NCI-H2171 treated with DMSO at 0.1 percent for 48 hours (cell line): ENCODE measurements around the gene RPL41.

Experiments
- DNase-seq: peaks from one replicate; lab custom pipeline; 2025; lab: John Stamatoyannopoulos, UW

RPL41 gene

GRCh38 chr12:56127888-56128669 lies 11.6 kb downstream of the RPL41 start, which contains the start of gene ESYT1:
ESYT1 (plus strand) TSS chr12:56128267; CDS start chr12:56128320, 53 bp downstream.
- DNase-seq: peak; percentile 99

GRCh38 chr12:56128670-56129205 lies 12.3 kb downstream of the RPL41 start:
- DNase-seq: peak; percentile 34

GRCh38 chr12:56129206-56129941 lies 12.9 kb downstream of the RPL41 start:
- no peak for DNase-seq

DNA sequence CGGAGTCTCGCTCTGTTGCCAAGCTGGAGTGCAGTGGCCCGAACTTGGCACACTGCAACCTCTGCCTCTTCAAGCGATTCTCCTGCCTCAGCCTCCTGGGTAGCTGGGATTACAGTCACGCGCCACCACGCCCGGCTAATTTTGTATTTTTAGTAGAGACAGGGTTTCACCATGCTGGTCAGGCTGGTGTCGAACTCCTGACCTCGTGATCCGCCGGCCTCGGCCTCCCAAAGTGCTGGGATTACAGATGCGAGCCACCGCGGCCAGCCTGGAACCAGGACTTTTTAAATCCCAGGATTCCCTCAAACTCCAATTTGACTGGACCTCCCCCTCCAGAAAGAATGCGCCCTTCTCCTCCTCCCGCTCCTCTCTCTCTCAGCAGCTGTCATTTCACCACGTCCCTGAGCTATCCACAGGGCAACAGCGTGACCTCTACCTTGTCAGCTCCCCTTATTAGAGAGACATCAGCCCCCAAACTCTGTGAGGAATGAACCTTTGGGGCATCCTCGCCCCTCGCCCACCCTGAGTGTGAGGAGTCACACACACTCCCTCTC lies 13.6 kb downstream of the RPL41 start:
- DNase-seq: no peak

DNA sequence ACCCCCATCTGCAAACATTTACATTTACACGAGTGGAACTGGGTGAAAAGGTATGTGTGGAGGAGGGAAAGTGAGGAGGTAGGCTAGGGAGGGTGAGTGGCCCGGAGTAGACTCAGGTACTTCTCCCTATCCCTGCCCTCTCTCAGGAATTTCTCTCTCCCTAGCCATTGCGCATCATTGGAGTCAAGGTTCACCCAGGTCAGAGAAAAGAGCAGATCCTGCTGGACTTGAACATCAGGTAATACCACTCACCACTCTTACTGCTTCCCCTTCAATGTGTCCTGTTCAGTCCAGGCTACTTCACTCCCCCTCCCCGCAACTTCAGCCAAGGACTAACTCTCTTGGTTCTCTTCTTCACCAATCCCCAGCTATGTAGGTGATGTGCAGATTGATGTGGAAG lies 14.4 kb downstream of the RPL41 start:
- no peak for DNase-seq

GRCh38 chr12:56134897-56135296 lies 18.5 kb downstream of the RPL41 start:
- no peak for DNase-seq

GRCh38 chr12:56137853-56138571 lies 21.6 kb downstream of the RPL41 start:
- no peak for DNase-seq

DNA sequence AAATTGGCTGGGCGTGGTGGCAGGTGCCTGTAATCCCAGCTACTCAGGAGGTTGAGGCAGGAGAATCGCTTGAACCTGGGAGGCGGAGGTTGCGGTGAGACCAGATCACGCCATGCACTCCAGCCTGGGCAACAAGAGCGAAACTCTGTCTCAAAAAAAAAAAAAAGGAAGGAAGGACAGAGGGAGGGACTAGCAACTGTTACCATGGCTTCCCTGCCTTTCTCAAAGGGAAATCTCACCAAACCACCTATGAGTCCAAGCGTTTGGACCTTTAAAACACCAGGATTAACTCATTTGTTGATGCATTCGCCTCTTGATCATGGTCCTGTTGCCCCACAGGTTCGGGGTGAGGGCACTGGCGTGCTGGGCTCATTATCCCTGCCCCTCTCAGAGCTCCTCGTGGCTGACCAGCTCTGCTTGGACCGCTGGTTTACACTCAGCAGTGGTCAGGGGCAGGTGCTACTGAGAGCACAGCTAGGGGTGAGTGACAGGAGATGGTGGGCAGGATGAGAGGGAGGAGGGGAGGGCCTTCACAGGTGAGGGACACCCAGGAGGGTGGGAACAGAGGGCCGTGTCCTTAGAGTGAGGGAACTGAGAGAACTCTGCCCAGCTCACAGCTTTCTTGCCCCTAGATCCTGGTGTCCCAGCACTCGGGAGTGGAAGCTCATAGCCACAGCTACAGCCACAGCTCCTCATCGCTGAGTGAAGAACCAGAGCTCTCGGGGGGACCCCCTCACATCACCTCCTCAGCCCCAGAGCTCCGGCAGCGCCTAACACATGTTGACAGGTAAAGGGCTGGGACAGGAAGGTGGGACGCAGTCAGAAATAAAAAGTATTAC lies 25.7 kb downstream of the RPL41 start:
- DNase-seq: no peak

DNA sequence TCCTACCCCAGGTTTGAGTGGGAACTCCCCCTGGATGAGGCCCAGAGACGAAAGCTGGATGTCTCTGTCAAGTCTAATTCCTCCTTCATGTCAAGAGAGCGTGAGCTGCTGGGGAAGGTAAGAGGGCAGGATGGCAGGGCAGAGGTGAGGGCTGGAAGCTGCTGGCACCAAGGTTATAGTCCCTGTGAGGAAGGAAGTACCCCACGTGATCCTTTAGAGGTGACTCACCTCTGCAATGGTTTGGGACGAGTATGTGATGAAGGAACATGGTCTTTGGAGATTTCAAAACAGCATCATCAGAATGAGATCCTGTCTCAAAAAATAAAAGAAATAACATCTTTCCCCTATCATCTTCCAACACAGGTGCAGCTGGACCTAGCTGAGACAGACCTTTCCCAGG lies 26.8 kb downstream of the RPL41 start:
- DNase-seq: no peak

GRCh38 chr12:56143870-56144269 lies 27.4 kb downstream of the RPL41 start:
- DNase-seq: no peak

- DNase-seq: no peak
Measured at GRCh38 chr12:56145217-56145616, 28.8 kb downstream of the RPL41 start.

DNA sequence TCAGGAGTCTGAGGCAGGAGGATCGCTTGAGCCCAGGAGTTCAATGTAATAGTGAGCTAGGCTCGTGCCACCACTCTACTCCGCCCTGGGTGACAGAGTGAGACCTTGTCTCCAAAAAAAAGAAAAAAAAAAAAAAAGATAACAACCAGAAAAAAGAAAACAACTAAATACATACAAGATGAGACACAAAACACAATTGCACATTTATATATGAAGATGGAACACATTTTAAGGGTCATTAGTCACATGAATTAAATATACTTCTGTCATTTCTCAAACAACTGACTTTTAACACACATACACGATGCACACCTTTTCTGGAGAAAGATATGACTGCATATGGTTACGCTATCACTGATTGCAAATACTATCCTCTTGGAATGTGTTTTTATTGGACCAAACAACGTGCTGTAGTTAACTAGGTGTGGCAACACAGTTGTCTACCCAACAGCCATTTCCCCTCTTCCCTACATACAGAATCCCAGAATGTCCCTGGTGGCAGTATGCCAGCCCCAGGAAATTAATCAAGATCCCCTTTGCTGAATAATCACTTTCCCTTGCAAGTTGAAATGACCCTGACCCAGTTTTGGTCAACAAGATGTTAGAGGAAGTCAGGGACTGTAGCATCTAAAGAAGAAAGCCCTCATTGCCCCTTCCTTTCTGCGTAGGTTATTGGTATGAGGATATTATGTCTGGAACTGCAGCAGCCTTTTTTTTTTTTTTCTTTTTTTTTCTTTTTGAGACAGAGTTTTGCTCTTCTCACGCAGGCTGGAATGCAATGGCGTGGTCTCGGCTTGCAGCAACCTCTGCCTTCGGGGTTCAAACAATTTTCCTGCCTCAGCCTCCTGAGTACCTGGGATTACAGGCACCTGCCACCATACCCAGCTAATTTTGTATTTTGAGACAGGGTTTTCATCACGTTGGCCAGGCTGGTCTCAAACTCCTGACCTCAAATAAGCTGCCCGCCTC lies 30.3 kb downstream of the RPL41 start:
- DNase-seq: peak; percentile 6

GRCh38 chr12:56150563-56150962 lies 34.1 kb downstream of the RPL41 start:
- DNase-seq: peak; percentile 29

DNA sequence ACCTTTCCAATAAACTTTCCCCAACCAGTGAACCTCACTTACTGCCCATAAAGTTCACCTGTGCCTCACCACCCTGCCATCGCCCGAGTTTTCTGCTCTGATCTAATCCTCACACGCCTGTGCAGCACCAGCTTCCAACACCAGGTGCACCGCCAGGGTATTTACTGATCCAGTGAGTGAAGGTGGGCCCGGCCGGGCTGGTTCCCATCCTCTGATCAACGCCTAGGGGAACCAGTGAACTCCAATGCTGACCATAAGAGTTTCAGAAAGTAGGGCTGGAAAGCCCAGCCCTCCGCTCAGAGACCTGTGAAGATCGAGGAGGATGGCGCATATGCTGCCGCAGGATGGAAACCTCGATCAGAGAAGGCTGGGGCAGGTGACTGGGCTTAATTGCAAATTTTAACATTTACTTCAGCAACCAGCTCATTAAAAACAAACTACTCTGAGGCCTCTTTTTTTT lies 35.3 kb downstream of the RPL41 start:
- DNase-seq: peak; percentile 73

DNA sequence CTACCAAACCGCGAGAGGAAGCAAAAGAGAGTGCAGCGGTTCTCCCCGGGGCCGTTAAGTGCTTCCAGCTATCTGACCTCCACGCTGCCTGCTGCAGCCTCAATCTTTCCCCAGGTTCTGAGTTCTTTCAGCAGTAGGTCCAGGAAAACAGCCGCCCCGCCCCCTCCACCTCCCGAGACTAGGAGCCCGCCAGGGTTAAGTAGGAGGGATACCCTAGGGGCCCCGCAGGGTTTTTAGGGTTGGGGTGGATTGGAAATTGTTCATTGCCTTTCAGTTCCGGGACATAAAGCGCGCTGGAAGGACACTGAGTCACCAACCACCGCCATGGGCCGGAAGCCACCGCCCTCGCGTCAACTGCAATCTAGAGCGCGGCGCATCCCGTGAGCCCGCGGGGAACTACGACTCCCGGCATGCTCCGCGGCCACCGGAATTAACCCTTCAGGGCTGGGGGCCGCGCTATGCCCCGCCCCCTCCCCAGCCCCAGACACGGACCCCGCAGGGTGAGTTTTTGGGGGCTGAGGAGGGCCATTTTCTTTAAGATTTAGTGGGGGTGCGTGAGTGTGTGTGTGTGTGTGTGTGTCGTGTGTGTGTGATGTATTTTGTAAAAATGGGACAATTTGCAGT lies 35.8 kb downstream of the RPL41 start, which contains the start of gene MYL6B:
MYL6B (plus strand) TSS at position 456 of the 624 bp plus-strand sequence. CDS start 1,332 bp downstream, outside the sequence.
- DNase-seq: peak; percentile 94

GRCh38 chr12:56152756-56153677 lies 36.6 kb downstream of the RPL41 start:
- no peak for DNase-seq

GRCh38 chr12:56153678-56154065 lies 37.2 kb downstream of the RPL41 start:
- DNase-seq: no peak

DNA sequence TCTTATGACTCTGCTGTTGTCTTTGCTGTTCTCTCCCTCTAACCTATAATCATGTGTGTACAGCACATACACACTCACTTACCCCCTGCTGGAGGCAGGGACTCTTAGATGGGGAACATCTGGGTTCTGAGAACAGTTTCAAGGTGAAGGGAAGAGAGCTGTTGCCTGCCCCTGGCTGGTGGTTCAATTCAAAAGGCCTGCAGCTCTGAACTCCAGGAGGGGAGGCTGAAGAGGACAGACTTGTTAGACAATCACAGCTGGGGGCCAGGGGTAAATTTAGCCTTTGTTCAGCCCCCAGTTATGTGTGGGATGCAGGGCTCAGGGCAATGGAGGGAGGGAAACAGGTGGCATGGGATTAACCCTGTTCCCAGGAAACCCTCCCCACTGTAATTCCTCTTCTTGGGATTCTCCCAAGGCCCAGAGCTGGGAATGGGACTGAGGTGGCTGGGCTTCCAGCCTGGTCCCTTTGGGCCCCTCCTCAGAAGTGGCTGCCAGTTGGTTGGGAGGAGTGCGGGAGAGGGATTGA lies 37.9 kb downstream of the RPL41 start:
- peak; percentile 13 for DNase-seq
